ENCODE results near the gene SPEM1.

SPEM1 gene

GRCh38 chr17:7407082-7407481 lies 13.0 kb upstream of the SPEM1 start:
- TF ChIP-seq GATA3 (IDR thresholded peaks at IDR 0.05; ENCODE audit: low read depth, low read length) (no peak), GATA2 (IDR thresholded peaks at IDR 0.05; ENCODE audit: low read depth, low read length) (no peak)

GRCh38 chr17:7407485-7408251 lies 12.5 kb upstream of the SPEM1 start, which contains the start of gene NLGN2:
Gene NLGN2 (plus strand): TSS chr17:7407845. CDS start chr17:7408256, 411 bp downstream.
- TF ChIP-seq GATA3 (IDR thresholded peaks at IDR 0.05; ENCODE audit: low read depth, low read length), result no peak
- TF ChIP-seq GATA2 (IDR thresholded peaks at IDR 0.05; ENCODE audit: low read depth, low read length), result no peak

GRCh38 chr17:7408252-7408727 lies 11.8 kb upstream of the SPEM1 start:
- TF ChIP-seq GATA3 (IDR thresholded peaks at IDR 0.05; ENCODE audit: low read depth, low read length), result no peak
- TF ChIP-seq GATA2 (IDR thresholded peaks at IDR 0.05; ENCODE audit: low read depth, low read length), result no peak

GRCh38 chr17:7408863-7409262 lies 11.3 kb upstream of the SPEM1 start:
- TF ChIP-seq GATA2 (IDR thresholded peaks at IDR 0.05; ENCODE audit: low read depth, low read length) (no peak), GATA3 (IDR thresholded peaks at IDR 0.05; ENCODE audit: low read depth, low read length) (no peak)

- TF ChIP-seq GATA2 (IDR thresholded peaks at IDR 0.05; ENCODE audit: low read depth, low read length) (no peak), GATA3 (IDR thresholded peaks at IDR 0.05; ENCODE audit: low read depth, low read length) (no peak)
Measured at GRCh38 chr17:7409716-7410115, 10.4 kb upstream of the SPEM1 start.

GRCh38 chr17:7410634-7411426 lies 9.3 kb upstream of the SPEM1 start:
- TF ChIP-seq GATA2 (IDR thresholded peaks at IDR 0.05; ENCODE audit: low read depth, low read length) (no peak), GATA3 (IDR thresholded peaks at IDR 0.05; ENCODE audit: low read depth, low read length) (no peak)

- TF ChIP-seq GATA2 (IDR thresholded peaks at IDR 0.05; ENCODE audit: low read depth, low read length), result no peak
- TF ChIP-seq GATA3 (IDR thresholded peaks at IDR 0.05; ENCODE audit: low read depth, low read length), result no peak
Measured at GRCh38 chr17:7411427-7411750, 8.7 kb upstream of the SPEM1 start.

GRCh38 chr17:7413346-7413985 lies 6.7 kb upstream of the SPEM1 start:
- TF ChIP-seq GATA2 (IDR thresholded peaks at IDR 0.05; ENCODE audit: low read depth, low read length), result no peak
- no peak for TF ChIP-seq GATA3 (IDR thresholded peaks at IDR 0.05; ENCODE audit: low read depth, low read length)

GRCh38 chr17:7414837-7415236 lies 5.3 kb upstream of the SPEM1 start:
- TF ChIP-seq GATA3 (IDR thresholded peaks at IDR 0.05; ENCODE audit: low read depth, low read length) (no peak), GATA2 (IDR thresholded peaks at IDR 0.05; ENCODE audit: low read depth, low read length) (no peak)

GRCh38 chr17:7415784-7416183 lies 4.3 kb upstream of the SPEM1 start:
- TF ChIP-seq GATA3 (IDR thresholded peaks at IDR 0.05; ENCODE audit: low read depth, low read length), result no peak
- TF ChIP-seq GATA2 (IDR thresholded peaks at IDR 0.05; ENCODE audit: low read depth, low read length), result no peak

- TF ChIP-seq GATA2 (IDR thresholded peaks at IDR 0.05; ENCODE audit: low read depth, low read length) (no peak), GATA3 (IDR thresholded peaks at IDR 0.05; ENCODE audit: low read depth, low read length) (no peak)
Measured at GRCh38 chr17:7416323-7416722, 3.8 kb upstream of the SPEM1 start.

- TF ChIP-seq GATA2 (IDR thresholded peaks at IDR 0.05; ENCODE audit: low read depth, low read length), result no peak
- no peak for TF ChIP-seq GATA3 (IDR thresholded peaks at IDR 0.05; ENCODE audit: low read depth, low read length)
Measured at GRCh38 chr17:7417056-7417655, 3.0 kb upstream of the SPEM1 start.

GRCh38 chr17:7418472-7419152 lies 1.5 kb upstream of the SPEM1 start:
- TF ChIP-seq GATA3 (IDR thresholded peaks at IDR 0.05; ENCODE audit: low read depth, low read length) (no peak), GATA2 (IDR thresholded peaks at IDR 0.05; ENCODE audit: low read depth, low read length) (no peak)

Measured in SH-SY5Y (cell line).